GM21528 (cell line): ENCODE measurements around the gene PAPPA.

Source experiments
- ATAC-seq: cut with Tn5 transposase; IDR thresholded peaks from one replicate; pipeline ENCODE4 v1.9.1; 2021; ENCODE audit warnings: mild to moderate bottlenecking, moderate library complexity; ENCODE audit not compliant: unreplicated experiment, low FRiP score

Gene PAPPA

DNA sequence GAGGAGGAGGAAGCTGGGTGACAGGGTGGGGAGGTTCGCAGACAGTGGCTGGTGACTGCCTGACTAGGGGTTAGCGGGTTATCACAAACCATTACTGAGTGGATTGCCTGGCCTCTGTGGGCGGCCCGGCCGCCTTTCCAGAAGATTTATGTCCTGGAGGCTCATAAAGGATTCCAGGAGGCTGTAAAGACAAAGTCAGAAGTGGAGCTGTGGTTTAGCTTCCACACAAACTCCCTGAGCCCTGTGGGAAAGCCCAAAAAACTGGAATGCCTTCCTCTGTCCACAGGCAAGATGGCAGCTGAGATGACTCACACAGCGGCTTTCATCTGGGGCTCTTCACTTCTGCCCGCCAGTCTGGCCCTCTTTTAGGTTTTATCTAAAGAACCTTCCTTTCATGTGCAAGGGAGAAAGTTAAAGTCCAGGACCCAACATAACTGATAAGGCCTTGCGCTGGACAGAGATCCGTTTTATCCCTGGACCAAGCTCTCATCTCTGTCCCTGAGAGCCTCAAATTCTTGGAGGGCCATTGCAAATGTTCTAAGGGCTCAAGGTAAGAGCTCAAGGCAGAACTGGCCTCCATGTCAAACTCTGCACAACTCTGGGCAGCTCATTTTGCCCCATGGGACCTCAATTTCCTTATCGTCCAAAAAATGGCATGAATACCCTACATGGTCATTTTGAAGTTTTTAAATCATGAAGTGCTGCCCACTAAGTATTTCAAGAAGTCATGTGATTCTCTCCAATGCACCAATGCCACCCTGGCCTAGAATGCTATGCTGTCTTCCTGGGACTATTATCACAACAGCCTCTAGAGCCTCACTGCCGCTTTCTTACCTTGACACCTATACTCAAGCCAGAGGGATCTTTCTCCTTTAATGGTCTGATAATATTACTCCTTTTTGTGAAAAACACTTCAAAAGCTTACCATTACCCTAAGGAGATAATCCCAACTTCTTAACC is 284.1 kb downstream of the PAPPA start:
- no peak for ATAC-seq

DNA sequence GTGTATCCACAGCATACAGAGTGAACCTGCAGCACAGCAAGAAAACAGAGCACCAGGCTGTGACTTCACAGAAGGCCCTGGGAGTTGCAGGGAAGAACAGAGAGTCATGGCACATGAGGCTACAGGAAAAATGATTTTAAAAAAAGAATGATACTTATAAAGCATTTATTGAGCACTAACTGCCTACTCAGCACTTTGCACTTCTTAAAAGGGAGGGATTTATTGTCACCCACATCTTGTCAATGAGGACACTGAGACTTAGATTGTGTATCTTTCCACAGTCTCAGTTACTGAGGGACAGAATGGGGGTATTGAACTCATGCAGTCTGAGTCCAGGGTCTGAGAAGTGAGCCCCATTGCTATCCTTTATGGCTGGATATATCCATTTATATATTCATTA is 288.9 kb downstream of the PAPPA start:
- no peak for ATAC-seq

DNA sequence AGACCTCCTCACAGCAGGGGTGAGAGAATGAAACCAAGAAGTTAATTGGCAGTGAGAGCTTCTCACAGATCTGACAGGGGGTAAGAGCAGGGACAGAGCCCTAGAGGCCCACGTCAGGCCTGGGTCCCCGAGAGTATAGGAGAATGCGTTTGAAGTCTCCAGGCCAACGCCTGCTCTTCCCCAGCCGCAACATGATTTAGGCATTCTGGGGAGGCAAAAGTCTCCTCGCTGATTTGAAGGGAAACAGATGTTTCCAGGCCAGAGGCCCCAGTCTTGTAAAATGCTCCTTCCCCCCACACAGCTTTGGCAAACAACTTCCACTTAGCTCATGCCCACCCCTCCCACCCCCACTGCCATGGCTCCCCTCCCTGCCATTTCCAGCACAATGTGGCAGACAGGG is 294.3 kb downstream of the PAPPA start:
- ATAC-seq = no peak

DNA sequence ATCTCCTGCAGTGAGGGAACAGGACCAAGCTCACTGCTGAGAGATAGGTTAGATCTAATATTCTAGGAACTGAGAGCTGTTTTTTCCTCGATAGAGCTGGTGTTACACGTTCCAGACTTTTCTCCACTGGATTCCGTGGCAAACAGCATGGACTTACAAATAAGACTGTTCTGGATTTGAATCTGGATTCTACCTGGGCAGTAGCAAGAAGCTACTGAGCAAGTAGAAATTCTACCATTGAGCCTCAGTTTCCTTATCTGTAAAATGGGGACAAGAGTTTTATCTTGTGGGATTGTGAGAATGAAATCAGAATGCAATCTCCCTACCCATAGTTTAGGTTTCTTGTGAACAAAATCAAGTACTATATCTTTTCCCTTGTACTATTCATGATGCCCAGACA is 294.8 kb downstream of the PAPPA start:
- ATAC-seq = no peak

DNA sequence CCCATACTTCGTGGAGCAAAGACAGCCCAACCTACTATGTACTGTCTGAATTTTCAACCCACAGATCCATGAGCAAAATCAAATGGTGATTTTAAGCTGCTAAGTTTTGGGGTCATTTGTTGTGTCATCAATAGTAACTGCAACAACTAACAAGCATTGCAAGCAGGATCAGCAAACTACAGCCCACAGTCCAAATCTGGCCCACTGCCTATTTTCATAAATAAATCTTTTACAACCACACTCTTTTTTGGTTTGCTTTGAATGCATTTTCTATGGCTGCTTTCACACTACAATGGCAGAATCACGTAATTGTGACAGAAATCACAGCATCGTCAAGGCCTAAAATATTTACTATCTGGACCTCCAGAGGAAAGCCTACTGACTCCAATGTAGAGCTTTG is 296.4 kb downstream of the PAPPA start:
- ATAC-seq = no peak

DNA sequence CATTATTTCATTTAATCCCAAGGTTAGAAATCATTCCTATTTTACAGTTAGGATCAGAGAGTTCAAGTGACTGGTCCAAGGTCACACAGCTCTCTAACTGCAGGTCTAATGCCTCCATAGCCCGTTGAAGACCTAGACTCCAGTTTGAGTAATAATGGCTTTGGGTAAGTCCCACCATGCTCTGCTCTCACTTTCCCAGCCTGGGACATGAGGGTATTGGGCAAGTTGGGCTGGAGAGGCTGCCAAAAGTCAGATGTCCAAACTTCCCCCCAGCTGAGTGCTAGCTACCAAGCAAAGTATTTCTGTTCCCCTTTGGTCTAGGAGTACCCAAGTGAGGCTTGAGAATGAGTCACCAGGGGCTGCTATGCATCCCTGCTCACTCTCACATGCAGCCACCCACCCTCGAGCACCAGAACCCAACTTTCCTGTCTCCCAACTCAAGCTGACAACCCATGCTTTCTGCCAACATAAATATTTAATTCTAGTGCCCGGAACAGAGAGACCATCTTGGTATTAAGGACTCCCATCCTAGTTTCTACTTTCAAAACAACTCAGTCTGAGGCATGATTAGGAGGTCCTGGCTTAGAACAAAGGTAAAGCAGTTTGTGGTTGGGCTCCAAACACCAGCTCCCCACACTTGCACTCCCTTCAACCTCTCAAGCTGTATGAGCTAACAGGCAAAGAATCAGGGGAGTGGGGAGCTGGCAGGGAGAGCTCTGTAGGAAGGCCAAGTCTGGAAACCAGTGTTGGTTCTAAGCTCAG is 297.0 kb downstream of the PAPPA start:
- ATAC-seq = peak; percentile 88

DNA sequence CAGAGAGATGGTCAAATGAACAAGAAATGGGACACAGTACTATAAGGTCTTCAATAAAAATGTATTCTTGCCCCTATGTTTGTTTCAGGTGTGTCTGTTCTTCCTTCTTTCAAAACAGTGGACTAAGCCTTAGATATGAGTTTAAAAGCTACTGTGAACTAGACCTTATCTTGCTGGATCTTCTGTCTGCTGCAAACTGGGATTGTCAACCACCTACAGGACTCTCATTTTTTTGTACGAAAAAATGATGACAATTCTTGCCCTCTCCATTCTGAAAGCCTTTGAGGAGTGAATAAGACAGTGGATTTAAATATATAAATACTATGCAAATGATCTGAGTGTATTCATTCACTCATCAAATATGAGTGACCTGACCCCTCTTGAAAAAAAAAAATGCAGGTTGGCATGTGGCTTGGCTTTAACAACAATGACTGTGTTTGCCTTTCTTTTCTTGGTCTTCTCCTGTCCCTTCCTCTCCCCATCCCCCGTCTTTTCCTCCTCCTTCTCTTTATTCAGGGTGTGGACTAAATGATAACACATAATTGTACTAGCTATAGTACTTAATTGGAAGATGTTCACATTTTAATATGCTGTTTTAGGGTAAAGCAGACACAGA is 298.0 kb downstream of the PAPPA start:
- no peak for ATAC-seq
